EL (cell line): ENCODE data around the gene SCML2.
"Not testable (repeated sequence)": the region's sequence is repeated elsewhere in the genome, so short reads cannot be mapped to it uniquely, and the experiment has no call there.

ENCODE experiments used
- DNase-seq: peaks from one replicate; pipeline ENCODE4 v3.0.0-alpha.2; 2016

SCML2 gene

GRCh38 chrX:18354369-18355223 lies at the start of gene SCML2:
Gene SCML2, minus strand, starts transcription at chrX:18354688. Its CDS starts 20,617 bp downstream, at chrX:18334071.
- DNase-seq, result peak; percentile 40

GRCh38 chrX:18401848-18402213 lies 47.3 kb upstream of the SCML2 start:
- DNase-seq, result no peak

- DNase-seq, result no peak
Observed at GRCh38 chrX:18394477-18394876, 40.0 kb upstream of the SCML2 start.

GRCh38 chrX:18390941-18391538 lies 36.6 kb upstream of the SCML2 start:
- DNase-seq, result peak; percentile 33

- no peak for DNase-seq
Observed at GRCh38 chrX:18389966-18390365, 35.5 kb upstream of the SCML2 start.

- DNase-seq, result peak; percentile 23
Observed at GRCh38 chrX:18377796-18378195, 23.3 kb upstream of the SCML2 start.

GRCh38 chrX:18375131-18375805 lies 20.8 kb upstream of the SCML2 start:
- not testable (repeated sequence) for DNase-seq

- not testable (repeated sequence) for DNase-seq
Observed at GRCh38 chrX:18369096-18369495, 14.6 kb upstream of the SCML2 start.

- DNase-seq, result no peak
Observed at GRCh38 chrX:18368402-18368801, 13.9 kb upstream of the SCML2 start.

GRCh38 chrX:18360867-18361266 lies 6.4 kb upstream of the SCML2 start:
- DNase-seq, result peak; percentile 8

GRCh38 chrX:18353931-18354368 lies 538 bp downstream of the SCML2 start:
- DNase-seq, result no peak

GRCh38 chrX:18351784-18352183 lies 2.7 kb downstream of the SCML2 start:
- no peak for DNase-seq

GRCh38 chrX:18348047-18348446 lies 6.4 kb downstream of the SCML2 start:
- peak; percentile 32 for DNase-seq

GRCh38 chrX:18309401-18309800 lies 45.1 kb downstream of the SCML2 start:
- no peak for DNase-seq

- no peak for DNase-seq
Observed at GRCh38 chrX:18297251-18297650, 57.2 kb downstream of the SCML2 start.

GRCh38 chrX:18294893-18295292 lies 59.6 kb downstream of the SCML2 start:
- no peak for DNase-seq

- DNase-seq, result peak; percentile 0
Observed at GRCh38 chrX:18291006-18291545, 63.4 kb downstream of the SCML2 start.

GRCh38 chrX:18290200-18290599 lies 64.3 kb downstream of the SCML2 start:
- DNase-seq, result no peak

- no peak for DNase-seq
Observed at GRCh38 chrX:18288716-18289115, 65.8 kb downstream of the SCML2 start.

GRCh38 chrX:18286322-18286831 lies 68.1 kb downstream of the SCML2 start:
- no peak for DNase-seq

GRCh38 chrX:18278449-18278848 lies 76.0 kb downstream of the SCML2 start:
- DNase-seq, result no peak

- no peak for DNase-seq
Observed at GRCh38 chrX:18272222-18272621, 82.3 kb downstream of the SCML2 start.

- DNase-seq, result no peak
Observed at GRCh38 chrX:18271725-18272124, 82.8 kb downstream of the SCML2 start.
